ENCODE measurements around the gene DOP1A.

Gene DOP1A

DNA sequence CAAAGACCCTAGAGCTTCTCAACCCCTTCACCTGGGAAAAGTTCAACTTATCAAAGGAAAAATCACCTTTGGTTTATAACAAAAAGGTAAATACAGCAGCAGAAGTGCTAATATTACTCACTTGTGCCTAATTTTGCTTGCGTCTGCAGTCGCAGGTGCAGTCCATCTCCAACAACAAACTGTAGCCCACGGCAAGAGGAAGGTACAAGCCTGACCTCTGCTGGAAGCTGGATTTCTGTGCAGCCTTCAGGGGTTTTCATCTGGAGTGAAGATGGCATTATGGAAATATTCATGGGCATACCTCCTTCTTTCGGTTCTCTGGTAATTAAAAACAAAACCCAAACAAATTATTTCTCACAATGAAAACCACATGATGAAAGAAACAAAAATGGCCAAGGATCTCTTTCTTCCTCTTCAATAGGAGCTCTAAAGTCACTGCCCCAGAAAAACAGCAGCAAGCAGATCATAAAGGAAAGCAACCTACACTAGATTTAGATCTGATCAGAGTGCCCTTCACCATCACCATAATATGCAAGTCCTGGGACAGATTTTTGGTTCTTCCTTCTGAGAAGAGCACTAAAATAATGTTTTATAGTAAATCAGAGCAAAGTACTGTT is 9.7 kb upstream of the DOP1A start:
- H3K36me3 ChIP-seq (ENCODE audit: insufficient read depth, low read length), result peaks cover 54% of the 10 kb centered on the region

DNA sequence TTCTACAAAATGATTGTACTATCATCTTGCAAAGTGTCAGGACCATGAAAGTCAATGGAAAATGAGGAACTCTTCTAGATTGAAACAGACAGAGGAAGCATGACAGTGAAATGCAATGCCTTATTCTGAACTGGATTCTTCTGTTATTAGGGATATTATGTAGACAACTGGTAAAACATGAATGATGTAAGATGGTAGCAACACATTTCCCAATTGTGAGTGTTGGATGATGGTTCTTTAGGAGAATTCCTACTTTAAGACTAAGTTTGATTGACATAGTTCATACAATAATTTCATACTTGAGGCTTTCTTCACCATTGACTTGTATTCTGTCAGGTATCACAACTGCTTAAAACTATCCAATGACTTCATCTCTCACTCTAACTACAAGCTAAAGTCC is 6.3 kb upstream of the DOP1A start:
- no peaks in the 10 kb centered on the region for H3K27me3 ChIP-seq (ENCODE audit: insufficient read depth, low read length)
- no peaks in the 10 kb centered on the region for H3K9me3 ChIP-seq (ENCODE audit: insufficient read depth, low read depth, low read length)

More for the DNA sequence above, 9.7 kb upstream of the DOP1A start:
- peaks cover 15% of the 10 kb centered on the region for H3K4me1 ChIP-seq (ENCODE audit: insufficient read depth, low read length)
- no peak overlapping the region for H3K9ac ChIP-seq (ENCODE audit: low read depth, low read length)
- H3K4me3 ChIP-seq (ENCODE audit: low read length), result no peak overlapping the region
- H3K9me3 ChIP-seq (ENCODE audit: insufficient read depth, low read depth, low read length), result no peaks in the 10 kb centered on the region
- WGBS, result 78% methylated on average over 4 of the region's 4 CpGs
- no peaks in the 10 kb centered on the region for H3K27me3 ChIP-seq (ENCODE audit: insufficient read depth, low read length)
- H3K27ac ChIP-seq (ENCODE audit: low read depth, low read length), result no peak overlapping the region

DNA sequence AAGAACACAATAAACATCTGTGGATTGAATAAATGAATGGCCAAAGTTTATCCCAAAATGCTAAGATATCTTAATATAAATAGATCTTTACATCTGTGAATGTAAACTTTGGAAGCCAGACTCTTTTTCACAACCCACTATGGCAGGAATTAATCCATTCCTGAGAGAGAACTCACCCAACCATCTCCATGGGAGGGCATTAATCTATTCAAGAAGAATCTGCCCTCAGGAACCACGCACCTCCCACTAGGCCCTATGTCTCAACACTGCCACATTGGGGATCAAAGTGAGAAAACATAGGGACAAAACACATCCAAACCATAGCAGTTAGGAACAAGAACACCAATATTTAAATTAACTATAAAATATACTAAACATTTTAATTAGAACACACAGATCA is 5.2 kb upstream of the DOP1A start:
- WGBS, result 78% methylated on average over 1 of the region's 1 CpG
- Histone ChIP-seq H3K9ac (ENCODE audit: low read depth, low read length) (no peak overlapping the region), H3K4me1 (ENCODE audit: insufficient read depth, low read length) (peaks cover 18% of the 10 kb centered on the region), H3K36me3 (ENCODE audit: insufficient read depth, low read length) (peaks cover 24% of the 10 kb centered on the region), H3K27ac (ENCODE audit: low read depth, low read length) (no peak overlapping the region), H3K27me3 (ENCODE audit: insufficient read depth, low read length) (no peaks in the 10 kb centered on the region), H3K9me3 (ENCODE audit: insufficient read depth, low read depth, low read length) (no peaks in the 10 kb centered on the region), H3K4me3 (ENCODE audit: low read length) (no peak overlapping the region)

More for the DNA sequence above, 6.3 kb upstream of the DOP1A start:
- Histone ChIP-seq H3K4me3 (ENCODE audit: low read length) (no peak overlapping the region), H3K27ac (ENCODE audit: low read depth, low read length) (no peak overlapping the region), H3K4me1 (ENCODE audit: insufficient read depth, low read length) (peaks cover 15% of the 10 kb centered on the region), H3K36me3 (ENCODE audit: insufficient read depth, low read length) (peaks cover 35% of the 10 kb centered on the region), H3K9ac (ENCODE audit: low read depth, low read length) (no peak overlapping the region)

DNA sequence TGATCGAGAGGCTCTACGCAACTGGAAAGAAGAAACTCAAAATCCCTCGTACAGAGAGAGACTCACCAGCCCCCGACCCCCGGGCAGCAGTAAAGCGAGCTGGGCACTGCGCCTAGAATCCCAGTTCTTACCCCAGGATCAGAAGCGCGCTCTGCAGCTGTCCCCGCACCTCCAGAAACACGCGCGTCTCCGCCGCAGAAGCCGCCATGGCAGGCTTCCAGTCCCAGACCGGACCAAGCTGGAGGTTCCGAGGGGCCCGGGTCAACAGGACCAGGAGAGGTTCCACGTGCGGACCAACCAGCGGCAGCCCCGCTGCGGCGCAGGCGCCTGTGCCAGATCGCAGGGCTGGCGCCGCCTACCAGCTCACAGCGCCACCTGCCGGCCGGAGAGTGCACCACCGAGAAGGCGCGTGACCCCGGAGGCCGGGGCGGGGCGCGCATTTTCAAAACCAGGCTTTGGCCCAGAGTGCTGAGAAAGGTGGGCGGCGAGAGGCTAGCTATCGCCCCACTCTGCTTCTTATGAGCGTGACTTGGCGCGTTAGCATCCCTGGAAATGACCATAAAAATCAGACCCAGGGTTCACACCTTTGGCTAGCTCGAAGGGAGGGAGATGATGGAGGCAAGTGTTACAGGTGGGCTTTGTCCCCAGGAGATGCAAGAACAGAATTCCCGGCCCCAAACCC is 1.8 kb upstream of the DOP1A start, which contains the start of gene UBE3D:
Gene UBE3D, minus strand, starts transcription at position 331 of the 682 bp plus-strand sequence. Its CDS starts 123 bp downstream, at position 208.
- Histone ChIP-seq H3K36me3 (ENCODE audit: insufficient read depth, low read length) (peaks cover 7% of the 10 kb centered on the region), H3K9ac (ENCODE audit: low read depth, low read length) (peak within 1 kb of the TSS; percentile 90), H3K27ac (ENCODE audit: low read depth, low read length) (peak within 1 kb of the TSS; percentile 51), H3K4me3 (ENCODE audit: low read length) (peak within 1 kb of the TSS; percentile 90), H3K27me3 (ENCODE audit: insufficient read depth, low read length) (no peaks in the 10 kb centered on the region), H3K4me1 (ENCODE audit: insufficient read depth, low read length) (peaks cover 42% of the 10 kb centered on the region), H3K9me3 (ENCODE audit: insufficient read depth, low read depth, low read length) (no peaks in the 10 kb centered on the region)
- 5% methylated on average over 48 of the region's 48 CpGs for WGBS

DNA sequence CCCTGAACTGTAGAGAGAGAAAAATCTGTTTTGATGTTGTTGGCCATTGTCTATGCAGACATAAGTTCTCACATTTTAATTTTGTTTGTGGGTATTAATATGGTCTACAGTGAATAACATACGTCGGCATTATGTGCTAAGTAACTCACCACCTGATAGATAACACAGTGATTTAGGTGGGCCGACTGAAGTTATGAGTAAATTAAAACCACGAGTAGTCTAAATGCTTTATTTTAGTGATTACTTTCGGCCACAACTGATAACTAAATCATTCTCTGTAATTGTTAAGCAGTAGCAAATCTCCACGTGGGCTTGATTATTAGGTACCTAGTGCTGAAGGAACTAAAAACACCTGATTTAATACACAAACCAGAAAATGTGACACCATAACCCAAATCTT is 1.1 kb downstream of the DOP1A start:
- peak overlapping the region; percentile 64 for H3K4me3 ChIP-seq (ENCODE audit: low read length)
- peaks cover 44% of the 10 kb centered on the region for H3K4me1 ChIP-seq (ENCODE audit: insufficient read depth, low read length)

DNA sequence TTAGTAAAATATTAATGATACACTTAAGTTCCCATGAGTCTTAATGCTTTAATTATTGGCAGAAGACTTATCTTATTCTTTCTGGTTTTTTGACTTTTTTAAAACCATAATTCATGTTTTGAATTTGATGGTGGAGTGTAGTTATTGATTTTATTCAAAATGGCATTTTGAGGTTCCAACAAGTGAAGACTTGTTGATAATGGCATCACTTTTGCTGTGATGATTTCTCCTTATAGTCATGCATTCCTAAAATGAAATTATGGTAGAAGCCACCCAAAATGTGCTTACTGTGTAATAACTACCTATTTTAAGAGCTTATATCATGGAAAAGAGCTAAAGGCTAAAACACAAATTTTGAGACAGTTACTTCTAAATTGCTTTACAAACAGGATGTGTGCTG is 2.2 kb downstream of the DOP1A start:
- H3K4me3 ChIP-seq (ENCODE audit: low read length), result 0 out of 2 replicates have a peak overlapping the region, but pooled peaks have one; percentile 64
- peaks cover 44% of the 10 kb centered on the region for H3K4me1 ChIP-seq (ENCODE audit: insufficient read depth, low read length)
- no peaks in the 10 kb centered on the region for H3K36me3 ChIP-seq (ENCODE audit: insufficient read depth, low read length)
- no peak overlapping the region for H3K27ac ChIP-seq (ENCODE audit: low read depth, low read length)
- no peaks in the 10 kb centered on the region for H3K9me3 ChIP-seq (ENCODE audit: insufficient read depth, low read depth, low read length)
- no peaks in the 10 kb centered on the region for H3K27me3 ChIP-seq (ENCODE audit: insufficient read depth, low read length)
- H3K9ac ChIP-seq (ENCODE audit: low read depth, low read length), result no peak overlapping the region

More for the DNA sequence above, 1.1 kb downstream of the DOP1A start:
- no peaks in the 10 kb centered on the region for H3K9me3 ChIP-seq (ENCODE audit: insufficient read depth, low read depth, low read length)
- peak overlapping the region; percentile 64 for H3K9ac ChIP-seq (ENCODE audit: low read depth, low read length)
- peak overlapping the region; percentile 59 for H3K27ac ChIP-seq (ENCODE audit: low read depth, low read length)
- no peaks in the 10 kb centered on the region for H3K36me3 ChIP-seq (ENCODE audit: insufficient read depth, low read length)
- 73% methylated on average over 5 of the region's 6 CpGs for WGBS
- H3K27me3 ChIP-seq (ENCODE audit: insufficient read depth, low read length), result no peaks in the 10 kb centered on the region

DNA sequence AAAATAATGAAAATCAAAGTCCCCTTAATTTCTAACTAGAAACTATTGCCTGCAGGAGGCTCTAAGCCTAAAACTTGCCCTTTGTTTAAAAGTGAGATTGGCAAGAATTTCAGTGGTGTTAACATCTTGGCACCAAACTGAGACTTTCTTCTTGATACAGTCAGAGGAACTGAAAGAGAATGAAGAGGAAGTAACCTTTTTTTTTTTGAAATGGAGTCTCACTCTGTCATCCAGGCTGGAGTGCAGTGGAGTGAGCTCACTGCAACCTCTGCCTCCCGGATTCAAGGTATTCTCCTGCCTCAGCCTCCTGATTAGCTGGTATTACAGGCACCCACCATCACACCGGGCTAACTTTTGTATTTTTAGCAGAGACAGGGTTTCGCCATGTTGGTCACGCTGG is 3.6 kb downstream of the DOP1A start:
- Histone ChIP-seq H3K9ac (ENCODE audit: low read depth, low read length) (peak overlapping the region; percentile 33; the same call in 1 of the 2 replicates), H3K9me3 (ENCODE audit: insufficient read depth, low read depth, low read length) (no peaks in the 10 kb centered on the region), H3K4me1 (ENCODE audit: insufficient read depth, low read length) (peaks cover 41% of the 10 kb centered on the region), H3K27ac (ENCODE audit: low read depth, low read length) (peak overlapping the region; percentile 20; the same call in 1 of the 2 replicates), H3K27me3 (ENCODE audit: insufficient read depth, low read length) (no peaks in the 10 kb centered on the region), H3K36me3 (ENCODE audit: insufficient read depth, low read length) (no peaks in the 10 kb centered on the region), H3K4me3 (ENCODE audit: low read length) (no peak overlapping the region)
- 91% methylated on average over 4 of the region's 4 CpGs for WGBS

DNA sequence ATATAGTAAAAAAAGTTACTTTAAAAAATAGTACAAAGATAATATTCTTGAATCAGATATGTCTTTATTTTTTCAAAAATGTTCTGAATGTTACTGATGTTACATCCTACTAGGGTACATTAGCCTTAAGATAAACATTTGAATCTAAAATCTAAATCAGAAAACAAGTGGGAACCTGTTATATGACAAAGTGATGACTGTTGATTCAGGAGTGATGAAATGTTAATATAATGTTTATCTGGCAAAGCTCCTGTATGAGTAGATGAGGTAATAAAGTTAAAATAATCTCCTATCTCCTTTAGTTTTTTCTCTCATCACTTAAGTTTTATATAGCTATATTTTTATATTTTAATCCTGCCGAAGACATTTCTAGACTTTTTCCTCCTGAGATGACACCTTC is 4.2 kb downstream of the DOP1A start:
- no peak overlapping the region for H3K27ac ChIP-seq (ENCODE audit: low read depth, low read length)
- peaks cover 40% of the 10 kb centered on the region for H3K4me1 ChIP-seq (ENCODE audit: insufficient read depth, low read length)
- no peaks in the 10 kb centered on the region for H3K27me3 ChIP-seq (ENCODE audit: insufficient read depth, low read length)
- no CpG with 5 or more reads among the region's 1 CpG for WGBS
- no peak overlapping the region for H3K9ac ChIP-seq (ENCODE audit: low read depth, low read length)
- H3K4me3 ChIP-seq (ENCODE audit: low read length), result no peak overlapping the region
- H3K9me3 ChIP-seq (ENCODE audit: insufficient read depth, low read depth, low read length), result no peaks in the 10 kb centered on the region
- no peaks in the 10 kb centered on the region for H3K36me3 ChIP-seq (ENCODE audit: insufficient read depth, low read length)

DNA sequence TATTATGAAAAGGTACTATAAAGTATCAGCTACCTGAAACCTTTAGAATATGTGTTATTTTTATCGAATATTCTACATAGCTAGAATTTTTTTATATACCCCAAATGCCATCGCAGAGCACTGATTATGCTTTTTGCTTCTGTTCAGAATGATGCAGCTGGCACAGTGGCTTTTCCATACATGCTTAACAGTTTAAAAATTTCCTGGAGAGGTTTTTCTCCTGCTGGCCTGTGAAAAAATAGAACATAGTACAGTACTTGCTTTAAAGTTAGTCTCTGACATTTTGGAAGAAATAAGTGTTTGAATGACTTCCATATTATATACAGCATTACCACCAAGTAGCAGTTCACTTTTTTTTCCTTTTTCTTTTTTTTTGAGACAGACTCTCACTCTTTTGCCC is 5.3 kb downstream of the DOP1A start:
- Histone ChIP-seq H3K9me3 (ENCODE audit: insufficient read depth, low read depth, low read length) (no peaks in the 10 kb centered on the region), H3K4me1 (ENCODE audit: insufficient read depth, low read length) (peaks cover 37% of the 10 kb centered on the region), H3K27ac (ENCODE audit: low read depth, low read length) (no peak overlapping the region), H3K27me3 (ENCODE audit: insufficient read depth, low read length) (no peaks in the 10 kb centered on the region), H3K36me3 (ENCODE audit: insufficient read depth, low read length) (no peaks in the 10 kb centered on the region), H3K4me3 (ENCODE audit: low read length) (no peak overlapping the region), H3K9ac (ENCODE audit: low read depth, low read length) (no peak overlapping the region)
- WGBS, result 92% methylated on average over 1 of the region's 2 CpGs

DNA sequence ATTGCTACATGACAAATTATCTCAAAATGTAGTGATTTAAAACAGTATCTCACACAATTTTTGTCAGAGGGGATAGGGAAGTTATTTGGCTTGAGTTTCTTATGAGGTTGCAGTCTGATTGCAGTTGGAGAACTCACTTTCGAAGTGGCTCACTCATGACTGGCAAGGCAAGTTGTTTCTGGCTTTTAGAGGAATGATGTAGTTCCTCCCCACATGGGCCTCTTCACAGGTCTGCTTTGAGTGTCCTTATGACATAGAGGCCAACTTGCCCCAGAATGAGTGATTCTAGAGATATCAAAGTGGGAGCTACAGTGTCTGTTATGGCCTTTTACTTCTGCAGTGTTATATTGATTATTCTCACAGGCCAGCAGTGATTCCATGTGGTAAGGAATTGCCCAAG is 6.1 kb downstream of the DOP1A start:
- WGBS, result 94% methylated on average over 1 of the region's 1 CpG
- Histone ChIP-seq H3K4me3 (ENCODE audit: low read length) (no peak overlapping the region), H3K27me3 (ENCODE audit: insufficient read depth, low read length) (no peaks in the 10 kb centered on the region), H3K4me1 (ENCODE audit: insufficient read depth, low read length) (peaks cover 37% of the 10 kb centered on the region), H3K9me3 (ENCODE audit: insufficient read depth, low read depth, low read length) (no peaks in the 10 kb centered on the region), H3K36me3 (ENCODE audit: insufficient read depth, low read length) (no peaks in the 10 kb centered on the region), H3K27ac (ENCODE audit: low read depth, low read length) (no peak overlapping the region), H3K9ac (ENCODE audit: low read depth, low read length) (no peak overlapping the region)

DNA sequence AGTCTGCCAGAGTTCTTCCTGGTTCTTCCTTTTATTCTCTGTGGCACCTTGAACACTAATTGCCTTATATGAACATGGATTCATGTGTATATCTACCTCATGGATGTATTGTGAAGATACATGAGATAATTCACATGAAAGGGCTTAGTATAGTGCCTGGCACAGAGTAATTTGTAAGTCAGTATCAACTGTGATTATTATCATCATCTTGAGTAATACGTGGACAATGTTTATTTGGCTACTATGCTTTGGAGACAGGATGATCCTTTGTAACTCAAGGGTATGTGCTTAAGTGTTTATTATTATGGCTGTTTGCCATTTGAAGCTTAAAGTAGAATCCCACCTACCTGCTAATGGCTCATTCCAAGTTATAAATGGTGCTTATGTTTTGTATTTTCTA is 16.0 kb downstream of the DOP1A start:
- 91% methylated on average over 1 of the region's 1 CpG for WGBS
- Histone ChIP-seq H3K27ac (ENCODE audit: low read depth, low read length) (no peak overlapping the region), H3K36me3 (ENCODE audit: insufficient read depth, low read length) (no peaks in the 10 kb centered on the region), H3K4me1 (ENCODE audit: insufficient read depth, low read length) (peaks cover 16% of the 10 kb centered on the region), H3K9me3 (ENCODE audit: insufficient read depth, low read depth, low read length) (no peaks in the 10 kb centered on the region), H3K9ac (ENCODE audit: low read depth, low read length) (no peak overlapping the region), H3K4me3 (ENCODE audit: low read length) (no peak overlapping the region), H3K27me3 (ENCODE audit: insufficient read depth, low read length) (no peaks in the 10 kb centered on the region)

Measured in HUES64 (cell line).